H1 (cell line): Measurements from ENCODE around the gene S100A14. TPM values are rescaled to one million over a fixed set of nuclear protein-coding genes. Genes with fewer than 3 reads are reported as not detected.

Source experiments
- BACH1 ChIP-seq: IDR thresholded peaks from 2 replicates; pipeline ENCODE4 v1.6.1; 2012; ENCODE audit warnings: low read length, improper control_type of control experiment
- CHD2 ChIP-seq: IDR thresholded peaks from 2 replicates; pipeline ENCODE4 v1.6.1; 2012; ENCODE audit warnings: low read length, improper control_type of control experiment
- JUND ChIP-seq: IDR thresholded peaks from 2 replicates; pipeline ENCODE4 v1.6.1; 2011; ENCODE audit warnings: mild to moderate bottlenecking, improper control_type of control experiment, low read length
- POLR2A ChIP-seq, 2 experiments: IDR thresholded peaks; 1 replicate in 1 of 2; 2 replicates in 1 of 2; pipeline ENCODE4 v1.6.1; 2011; ENCODE audit warnings: low read depth in 2 of 2, low read length in 2 of 2, mild to moderate bottlenecking in 2 of 2; ENCODE audit errors: control extremely low read depth in 1 of 2
- SP2 ChIP-seq: IDR thresholded peaks from 2 replicates; pipeline ENCODE4 v1.6.1; 2012; ENCODE audit warnings: mild to moderate bottlenecking, low read length, inconsistent platforms
- polyA plus RNA-seq, 7 experiments: library from polyadenylated mRNA; depleted of rRNA in 3 of 7; stranded (reverse) in 5 of 7; unstranded in 2 of 7; fragments of >200 nt in 5 of 7; fragments of 200-250 nt in 2 of 7; gene quantifications; 1 replicate in 5 of 7; 2 replicates in 1 of 7; 4 replicates in 1 of 7; pipeline versions ENCODE4 v1.2.1 to v1.2.3, GENCODE V29; 2011 to 2013; ENCODE audit warnings: missing spikeins in 2 of 7, mixed read lengths in 2 of 7
- total RNA-seq: library from RNA; stranded (reverse); fragmentation: NEBNext Ultra II Directional; extraction: Animal tissue kit (Norgen Biotek cat#: 25700); gene quantifications from 2 replicates; pipeline ENCODE4 v1.2.1, GENCODE V29; 2021
- TF ChIP-seq, protein P1 (sequence below): IDR thresholded peaks from 2 replicates; pipeline ENCODE4 v1.6.1; 2012; ENCODE audit warnings: inconsistent platforms

The S100A14 gene
- total and polyA plus RNA-seq, 2 of the 8 experiments (the other 6 are each of a cell fraction or from before 2014, with no cell fraction given): 1.4 to 5.3 TPM

DNA sequence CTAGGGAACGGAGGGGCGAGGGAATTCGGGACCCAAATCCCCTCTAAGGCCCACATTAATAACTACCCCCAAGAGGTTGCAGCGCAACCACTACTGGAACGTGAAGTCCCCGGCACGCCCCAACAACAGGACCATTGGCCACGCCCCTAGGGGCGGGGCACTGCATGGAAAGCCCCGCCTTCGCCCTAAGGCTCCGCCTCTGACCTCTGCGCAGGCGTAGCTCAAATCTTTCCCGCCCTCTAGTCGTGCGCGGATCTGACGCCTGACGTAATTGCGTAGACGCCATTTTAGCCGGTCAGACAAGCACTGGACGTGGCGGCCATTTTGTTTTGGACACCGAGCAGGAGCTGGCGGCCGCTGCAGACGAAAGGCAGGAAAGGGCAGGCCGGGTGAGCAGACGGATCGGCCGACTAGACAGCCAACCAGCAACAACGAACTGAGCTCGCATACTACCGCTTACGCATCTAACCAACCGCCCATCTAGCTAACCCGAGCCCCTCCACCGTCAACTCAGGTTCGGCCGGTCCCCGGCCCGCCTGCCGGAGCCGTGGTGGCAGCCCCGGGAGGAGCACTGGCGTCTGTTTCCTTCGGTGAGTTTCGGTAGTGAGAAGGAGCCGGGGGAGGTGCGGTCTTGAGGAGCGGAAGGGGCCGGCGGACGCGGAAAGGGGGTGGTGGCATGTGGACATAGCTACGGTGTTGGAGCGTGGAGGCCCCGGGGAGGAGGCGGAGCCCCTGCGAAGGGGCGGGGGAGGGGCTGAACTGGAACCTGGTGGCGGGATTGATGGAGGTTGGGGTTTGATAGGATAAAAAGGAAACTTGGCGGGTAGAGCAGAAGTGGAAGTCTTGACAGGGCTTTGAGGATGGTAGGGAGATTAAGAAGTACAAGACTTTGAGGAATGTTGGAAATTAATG lies 17.9 kb upstream of the S100A14 start, which contains the start of gene CHTOP (continued):
- TF ChIP-seq, protein P1, sequence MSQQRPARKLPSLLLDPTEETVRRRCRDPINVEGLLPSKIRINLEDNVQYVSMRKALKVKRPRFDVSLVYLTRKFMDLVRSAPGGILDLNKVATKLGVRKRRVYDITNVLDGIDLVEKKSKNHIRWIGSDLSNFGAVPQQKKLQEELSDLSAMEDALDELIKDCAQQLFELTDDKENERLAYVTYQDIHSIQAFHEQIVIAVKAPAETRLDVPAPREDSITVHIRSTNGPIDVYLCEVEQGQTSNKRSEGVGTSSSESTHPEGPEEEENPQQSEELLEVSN: peak; percentile 37
- peak; percentile 82 to 97 for TF ChIP-seq POLR2A (IDR thresholded peaks at IDR 0.05; ENCODE audit: control extremely low read depth in 1 of 2, low read depth in 2 of 2, low read length in 2 of 2)
- TF ChIP-seq SP2: no peak
- TF ChIP-seq BACH1: no peak
- TF ChIP-seq CHD2: no peak
- peak; percentile 76; the same call in 1 of the 2 replicates for TF ChIP-seq JUND
